ENCODE results near the gene MICOS13.

Gene MICOS13

GRCh38 chr19:5663904-5664303 lies 16.4 kb downstream of the MICOS13 start:
- no peak overlapping the region for H3K4me3 ChIP-seq (ENCODE audit: low read length)
- TF ChIP-seq CTCF (conservative IDR thresholded peaks at IDR 0.05; ENCODE audit: low read length): no peak
- no peak for DNase-seq (ENCODE audit: low read depth)

- DNase-seq (ENCODE audit: low read depth): no peak
- no peak for TF ChIP-seq CTCF (conservative IDR thresholded peaks at IDR 0.05; ENCODE audit: low read length)
- no peak overlapping the region for H3K4me3 ChIP-seq (ENCODE audit: low read length)
Observed at GRCh38 chr19:5661483-5661882, 18.8 kb downstream of the MICOS13 start.

GRCh38 chr19:5655412-5655811 lies 24.9 kb downstream of the MICOS13 start:
- no peak overlapping the region for H3K4me3 ChIP-seq (ENCODE audit: low read length)
- TF ChIP-seq CTCF (conservative IDR thresholded peaks at IDR 0.05; ENCODE audit: low read length): no peak
- no peak for DNase-seq (ENCODE audit: low read depth)

- no peak for TF ChIP-seq CTCF (conservative IDR thresholded peaks at IDR 0.05; ENCODE audit: low read length)
- no peak for DNase-seq (ENCODE audit: low read depth)
- H3K4me3 ChIP-seq (ENCODE audit: low read length): no peak overlapping the region
Observed at GRCh38 chr19:5654931-5655330, 25.4 kb downstream of the MICOS13 start.

GRCh38 chr19:5652261-5652660 lies 28.1 kb downstream of the MICOS13 start:
- DNase-seq (ENCODE audit: low read depth): no peak
- no peak for TF ChIP-seq CTCF (conservative IDR thresholded peaks at IDR 0.05; ENCODE audit: low read length)
- no peak overlapping the region for H3K4me3 ChIP-seq (ENCODE audit: low read length)

GRCh38 chr19:5651361-5651760 lies 29.0 kb downstream of the MICOS13 start:
- no peak overlapping the region for H3K4me3 ChIP-seq (ENCODE audit: low read length)
- DNase-seq (ENCODE audit: low read depth): no peak
- TF ChIP-seq CTCF (conservative IDR thresholded peaks at IDR 0.05; ENCODE audit: low read length): no peak

GRCh38 chr19:5648464-5648863 lies 31.9 kb downstream of the MICOS13 start:
- no peak for DNase-seq (ENCODE audit: low read depth)
- TF ChIP-seq CTCF (conservative IDR thresholded peaks at IDR 0.05; ENCODE audit: low read length): no peak
- no peak overlapping the region for H3K4me3 ChIP-seq (ENCODE audit: low read length)
